GM12873 (cell line): Measurements from ENCODE around the gene PROSER3.

Source experiments
- CTCF ChIP-seq: IDR thresholded peaks from 2 replicates; pipeline ENCODE4 v1.5.1; 2012; ENCODE audit warnings: low read depth, mild to moderate bottlenecking, moderate library complexity, low read length, control low read depth; ENCODE audit not compliant: insufficient read depth; ENCODE audit errors: missing control alignments

PROSER3 gene

GRCh38 chr19:35813043-35813890 is 55.3 kb downstream of the PROSER3 start:
- TF ChIP-seq CTCF: no peak

GRCh38 chr19:35816262-35816661 is 58.3 kb downstream of the PROSER3 start:
- TF ChIP-seq CTCF: no peak

GRCh38 chr19:35816846-35817245 is 58.9 kb downstream of the PROSER3 start:
- no peak for TF ChIP-seq CTCF

GRCh38 chr19:35818445-35818844 is 60.5 kb downstream of the PROSER3 start:
- TF ChIP-seq CTCF: no peak
